Dermis lymphatic vessel endothelial cell (primary cell): ENCODE data around the gene UNC45A. TPM values are rescaled to one million over a fixed set of nuclear protein-coding genes. Genes with fewer than 3 reads are reported as not detected.

Source experiments
- total RNA-seq: library from RNA; depleted of rRNA; stranded (reverse); fragments of >200 nt; gene quantifications from 2 replicates; pipeline ENCODE4 v1.2.1, GENCODE V29; 2014

The UNC45A gene
- 94.6 and 109 TPM in 2 replicates for total RNA-seq

GRCh38 chr15:90934949-90935751 lies at the start of gene UNC45A:
Gene UNC45A (plus strand): TSS chr15:90935285. CDS start chr15:90935325, 40 bp downstream.

GRCh38 chr15:90902840-90903732 lies 32.0 kb upstream of the UNC45A start, which contains the start of gene MAN2A2:
Gene MAN2A2 (plus strand): TSS chr15:90903302. CDS start chr15:90904208, 906 bp downstream.

GRCh38 chr15:90931828-90932659 lies 3.0 kb upstream of the UNC45A start, which contains the start of gene HDDC3:
Gene HDDC3 (minus strand): TSS chr15:90932549. CDS start chr15:90932540, 9 bp downstream.

GRCh38 chr15:90954712-90955623 lies 19.9 kb downstream of the UNC45A start, which contains the start of gene RCCD1:
Gene RCCD1 (plus strand): TSS chr15:90954884. CDS start chr15:90956735, 1,851 bp downstream.

GRCh38 chr15:90994417-90995311 lies 59.6 kb downstream of the UNC45A start, which contains the start of gene PRC1:
Gene PRC1 (minus strand): TSS chr15:90994535. CDS start chr15:90994417, 118 bp downstream.

Other genes starting within 250 kb of the UNC45A start
- 1.4 and 2.4 TPM in 2 replicates for gene BLM, start 217.9 kb upstream of the UNC45A start, total RNA-seq
- 44.2 and 47.4 TPM in 2 replicates for gene FURIN, start 66.7 kb upstream of the UNC45A start, total RNA-seq
- gene FES, start 50.8 kb upstream of the UNC45A start, total RNA-seq: 41.3 and 47.0 TPM in 2 replicates
- gene MAN2A2, start 32.0 kb upstream of the UNC45A start, total RNA-seq: 11.4 and 18.4 TPM in 2 replicates
- 7.6 and 8.5 TPM in 2 replicates for gene HDDC3, start 2.7 kb upstream of the UNC45A start, total RNA-seq
- gene RCCD1, start 19.6 kb downstream of the UNC45A start, total RNA-seq: 4.0 and 4.9 TPM in 2 replicates
- gene PRC1, start 59.2 kb downstream of the UNC45A start, total RNA-seq: 24.7 and 26.0 TPM in 2 replicates
- 10.4 and 13.0 TPM in 2 replicates for gene VPS33B, start 87.3 kb downstream of the UNC45A start, total RNA-seq
- gene SV2B, start 165.0 kb downstream of the UNC45A start, total RNA-seq: 0.11 and 0.17 TPM in 2 replicates